HG03571 (cell line): ENCODE data around the gene EFCC1.

Experiments
- ATAC-seq: cut with Tn5 transposase; IDR thresholded peaks from one replicate; pipeline ENCODE4 v1.9.1; 2021; ENCODE audit not compliant: unreplicated experiment

Gene EFCC1

GRCh38 chr3:128994581-128995546 lies 6.2 kb upstream of the EFCC1 start:
- no peak for ATAC-seq

- ATAC-seq: no peak
Observed at GRCh38 chr3:128995737-128996136, 5.4 kb upstream of the EFCC1 start.

- no peak for ATAC-seq
Observed at GRCh38 chr3:128996200-128996599, 4.9 kb upstream of the EFCC1 start.

GRCh38 chr3:128996726-128997125 lies 4.4 kb upstream of the EFCC1 start:
- no peak for ATAC-seq

GRCh38 chr3:128997486-128998133 lies 3.5 kb upstream of the EFCC1 start:
- no peak for ATAC-seq

GRCh38 chr3:128998561-128998960 lies 2.5 kb upstream of the EFCC1 start:
- ATAC-seq: no peak

- ATAC-seq: no peak
Observed at GRCh38 chr3:128999102-128999501, 2.0 kb upstream of the EFCC1 start.

GRCh38 chr3:129000742-129001100 lies 383 bp upstream of the EFCC1 start:
- ATAC-seq: no peak

GRCh38 chr3:129001806-129002572 lies 885 bp downstream of the EFCC1 start:
- ATAC-seq: no peak

- ATAC-seq: no peak
Observed at GRCh38 chr3:129002573-129003569, 1.8 kb downstream of the EFCC1 start.

- ATAC-seq: no peak
Observed at GRCh38 chr3:129003578-129004112, 2.5 kb downstream of the EFCC1 start.

- no peak for ATAC-seq
Observed at GRCh38 chr3:129004639-129005295, 3.7 kb downstream of the EFCC1 start.

- ATAC-seq: no peak
Observed at GRCh38 chr3:129005526-129006303, 4.6 kb downstream of the EFCC1 start.

- ATAC-seq: no peak
Observed at GRCh38 chr3:129006864-129007263, 5.8 kb downstream of the EFCC1 start.

GRCh38 chr3:129007792-129008191 lies 6.7 kb downstream of the EFCC1 start:
- ATAC-seq: no peak

- ATAC-seq: no peak
Observed at GRCh38 chr3:129009266-129009665, 8.2 kb downstream of the EFCC1 start.

- ATAC-seq: no peak
Observed at GRCh38 chr3:129010310-129010956, 9.3 kb downstream of the EFCC1 start.

GRCh38 chr3:129013491-129013891 lies 12.4 kb downstream of the EFCC1 start:
- ATAC-seq: no peak
